ENCODE results near the gene IGSF9.

Gene IGSF9, protein sequence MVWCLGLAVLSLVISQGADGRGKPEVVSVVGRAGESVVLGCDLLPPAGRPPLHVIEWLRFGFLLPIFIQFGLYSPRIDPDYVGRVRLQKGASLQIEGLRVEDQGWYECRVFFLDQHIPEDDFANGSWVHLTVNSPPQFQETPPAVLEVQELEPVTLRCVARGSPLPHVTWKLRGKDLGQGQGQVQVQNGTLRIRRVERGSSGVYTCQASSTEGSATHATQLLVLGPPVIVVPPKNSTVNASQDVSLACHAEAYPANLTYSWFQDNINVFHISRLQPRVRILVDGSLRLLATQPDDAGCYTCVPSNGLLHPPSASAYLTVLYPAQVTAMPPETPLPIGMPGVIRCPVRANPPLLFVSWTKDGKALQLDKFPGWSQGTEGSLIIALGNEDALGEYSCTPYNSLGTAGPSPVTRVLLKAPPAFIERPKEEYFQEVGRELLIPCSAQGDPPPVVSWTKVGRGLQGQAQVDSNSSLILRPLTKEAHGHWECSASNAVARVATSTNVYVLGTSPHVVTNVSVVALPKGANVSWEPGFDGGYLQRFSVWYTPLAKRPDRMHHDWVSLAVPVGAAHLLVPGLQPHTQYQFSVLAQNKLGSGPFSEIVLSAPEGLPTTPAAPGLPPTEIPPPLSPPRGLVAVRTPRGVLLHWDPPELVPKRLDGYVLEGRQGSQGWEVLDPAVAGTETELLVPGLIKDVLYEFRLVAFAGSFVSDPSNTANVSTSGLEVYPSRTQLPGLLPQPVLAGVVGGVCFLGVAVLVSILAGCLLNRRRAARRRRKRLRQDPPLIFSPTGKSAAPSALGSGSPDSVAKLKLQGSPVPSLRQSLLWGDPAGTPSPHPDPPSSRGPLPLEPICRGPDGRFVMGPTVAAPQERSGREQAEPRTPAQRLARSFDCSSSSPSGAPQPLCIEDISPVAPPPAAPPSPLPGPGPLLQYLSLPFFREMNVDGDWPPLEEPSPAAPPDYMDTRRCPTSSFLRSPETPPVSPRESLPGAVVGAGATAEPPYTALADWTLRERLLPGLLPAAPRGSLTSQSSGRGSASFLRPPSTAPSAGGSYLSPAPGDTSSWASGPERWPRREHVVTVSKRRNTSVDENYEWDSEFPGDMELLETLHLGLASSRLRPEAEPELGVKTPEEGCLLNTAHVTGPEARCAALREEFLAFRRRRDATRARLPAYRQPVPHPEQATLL

DNA sequence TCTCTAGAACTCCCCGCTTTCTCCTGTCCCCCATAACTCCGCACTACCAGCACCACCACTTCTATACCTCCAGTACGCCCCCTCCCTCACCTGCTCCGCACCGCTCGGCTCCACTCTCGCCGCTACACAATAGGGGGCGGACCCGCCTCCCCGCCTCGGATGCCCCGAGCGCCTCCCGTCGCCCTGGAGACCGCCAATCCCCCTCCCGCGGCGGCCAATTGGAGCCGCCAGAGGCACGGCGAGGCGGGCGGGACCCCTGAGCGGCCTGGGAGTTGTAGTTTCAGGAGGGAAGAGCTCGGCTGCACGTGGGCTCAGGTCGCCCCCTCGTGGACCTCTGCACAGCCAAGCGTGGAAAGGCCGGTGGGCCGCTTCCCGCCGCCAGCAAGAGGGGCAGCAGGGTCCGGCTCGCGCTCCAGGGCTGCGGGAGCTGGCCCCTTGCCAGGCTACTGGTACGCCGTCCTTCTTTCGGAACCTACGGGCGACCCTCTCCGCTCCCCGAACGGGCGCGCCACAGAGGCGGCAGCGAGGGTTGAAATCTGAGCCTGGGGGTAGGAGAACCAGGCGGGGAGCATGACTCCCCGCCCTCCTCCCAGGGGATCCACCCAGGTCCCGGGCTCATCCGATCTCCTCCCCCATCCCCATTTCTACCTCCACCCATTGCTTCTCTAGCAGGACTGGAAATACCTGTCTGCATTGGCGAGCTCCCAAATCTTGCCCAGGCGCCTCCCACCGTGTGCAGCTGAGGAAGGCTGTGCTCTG, at the start of gene IGSF9:
Gene IGSF9, minus strand, starts transcription at position 131 of the 759 bp plus-strand sequence. CDS start 2,159 bp downstream, outside the sequence.
- no peak for FAIRE-seq

DNA sequence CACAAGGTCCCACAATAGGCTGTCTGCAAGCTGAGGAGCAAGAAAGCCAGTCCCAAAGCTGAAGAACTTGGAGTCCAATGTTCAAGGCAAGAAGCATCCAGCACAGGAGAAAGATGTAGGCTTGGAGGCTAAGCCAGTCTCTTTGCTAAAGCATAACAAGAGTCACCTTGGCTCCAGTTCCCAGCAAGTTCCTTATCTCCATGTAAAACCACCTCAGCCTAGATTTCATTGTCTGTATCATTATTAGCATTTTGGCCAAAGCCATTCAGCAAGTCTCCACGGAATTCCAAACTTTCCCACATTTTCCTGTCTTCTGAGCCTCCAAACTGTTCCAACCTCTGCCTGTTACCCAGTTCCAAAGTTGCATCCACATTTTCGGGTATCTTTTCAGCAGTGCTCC, 49.5 kb upstream of the IGSF9 start:
- no peak for FAIRE-seq

DNA sequence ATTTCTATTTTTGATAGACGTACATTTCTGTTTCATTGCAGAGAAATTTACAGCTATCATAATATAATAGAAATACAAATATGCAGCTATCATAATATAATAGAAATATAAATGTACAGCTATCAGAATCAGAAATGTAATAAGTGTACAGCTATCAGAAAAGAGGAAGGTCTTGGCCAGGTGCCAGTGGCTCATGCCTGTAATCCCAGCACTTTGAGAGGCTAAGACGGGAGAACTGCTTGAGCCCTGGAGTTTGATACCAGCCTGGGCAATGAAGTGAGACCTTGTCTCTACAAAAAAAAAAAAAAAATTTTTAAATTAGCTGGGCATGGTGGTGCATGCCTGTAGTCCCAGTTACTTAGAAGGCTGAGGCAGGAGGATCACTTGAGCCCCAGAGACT, 48.5 kb upstream of the IGSF9 start:
- FAIRE-seq: no peak

DNA sequence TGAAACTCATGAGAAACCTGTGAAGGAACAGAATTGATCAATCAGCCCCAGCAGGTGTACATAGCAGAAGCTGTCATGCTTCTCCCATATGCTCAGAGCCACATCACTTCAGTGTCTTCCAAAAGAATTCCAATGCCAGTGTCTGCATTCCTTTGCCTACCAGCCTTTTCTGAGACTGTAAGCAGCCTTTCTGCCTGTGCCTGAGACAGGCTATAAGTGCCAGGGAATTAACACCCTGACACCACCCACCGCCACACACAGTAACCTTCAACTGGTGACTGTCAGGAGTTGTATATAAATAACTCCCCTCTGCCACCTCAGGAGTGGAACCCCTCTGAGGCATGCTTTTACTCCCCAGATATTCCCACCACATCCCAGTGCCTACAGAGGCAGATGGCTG, 46.7 kb upstream of the IGSF9 start:
- FAIRE-seq: no peak

DNA sequence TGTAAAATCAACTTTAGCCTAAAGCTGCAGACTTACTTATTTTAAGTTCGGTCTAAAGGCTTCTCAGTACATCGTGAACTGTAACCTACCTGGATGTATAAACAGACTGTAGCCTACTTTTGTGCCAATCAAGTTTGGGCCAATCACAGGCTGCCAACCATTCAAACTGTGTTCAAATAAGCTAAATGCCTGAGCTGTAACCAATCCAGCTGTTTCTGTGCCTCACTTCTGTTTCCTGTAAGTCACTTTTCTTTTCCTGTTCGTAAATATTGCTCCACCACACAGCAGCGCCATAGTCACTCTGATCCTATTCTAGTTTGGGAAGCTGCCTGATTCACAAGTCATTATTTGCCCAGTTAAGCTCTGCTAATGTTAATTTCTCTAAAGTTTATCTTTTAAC, 46.1 kb upstream of the IGSF9 start:
- no peak for FAIRE-seq

DNA sequence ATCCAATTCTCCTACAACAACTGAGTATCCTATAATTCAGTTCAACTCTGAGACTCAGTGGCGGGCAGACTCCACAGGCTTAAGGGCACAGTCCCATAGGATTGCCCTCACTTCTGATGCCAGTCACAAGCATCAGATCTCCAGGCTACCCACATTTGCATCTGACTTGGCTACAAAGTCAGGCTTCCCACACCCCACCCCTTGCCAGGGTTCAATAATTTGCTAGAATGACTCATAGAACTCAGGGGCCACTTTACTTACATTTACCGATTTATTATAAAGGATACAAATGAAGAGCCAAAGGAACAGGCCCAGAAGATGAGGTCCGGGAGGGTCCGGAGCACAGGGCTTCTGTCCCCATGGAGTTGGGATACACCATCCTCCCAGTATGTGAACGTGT, 44.6 kb upstream of the IGSF9 start:
- FAIRE-seq: no peak

DNA sequence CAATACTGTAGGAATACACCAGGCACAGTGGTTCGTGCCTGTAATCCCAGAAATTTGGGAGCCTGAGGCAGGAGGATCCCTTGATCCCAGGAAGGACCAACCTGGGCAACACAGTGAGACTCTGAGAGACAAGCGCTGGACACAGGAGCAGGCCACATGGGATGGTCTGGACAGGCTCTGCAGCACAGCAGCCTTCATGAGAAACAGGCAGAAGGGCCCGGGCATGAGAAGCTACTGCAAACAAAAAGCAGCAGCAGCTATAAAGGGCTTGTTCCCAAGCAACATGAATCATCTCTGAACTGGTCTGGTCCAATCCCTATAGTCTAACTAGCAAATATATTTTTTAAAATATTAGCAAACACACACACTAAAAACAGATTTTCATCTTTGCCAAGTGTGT, 44.2 kb upstream of the IGSF9 start:
- FAIRE-seq: no peak

DNA sequence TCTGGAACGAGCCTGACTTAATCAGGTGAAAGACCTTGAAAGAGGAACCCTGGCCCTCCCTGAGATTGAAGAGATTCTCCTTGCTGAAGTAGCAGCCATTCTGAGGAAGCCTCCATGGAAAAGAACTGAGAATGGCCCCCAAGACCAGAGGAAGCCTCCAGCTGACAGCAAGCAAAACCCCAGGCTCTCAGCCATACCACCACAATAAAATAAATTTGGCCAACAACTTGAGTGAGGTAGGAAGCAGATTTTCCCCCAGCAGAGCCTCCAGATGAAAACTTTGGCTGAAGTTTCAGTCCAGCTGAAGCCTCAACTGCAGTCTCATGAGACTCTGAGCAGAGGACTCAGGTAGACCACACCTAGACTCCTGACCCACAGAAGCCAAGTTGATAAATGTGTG, 42.6 kb upstream of the IGSF9 start:
- FAIRE-seq: no peak

DNA sequence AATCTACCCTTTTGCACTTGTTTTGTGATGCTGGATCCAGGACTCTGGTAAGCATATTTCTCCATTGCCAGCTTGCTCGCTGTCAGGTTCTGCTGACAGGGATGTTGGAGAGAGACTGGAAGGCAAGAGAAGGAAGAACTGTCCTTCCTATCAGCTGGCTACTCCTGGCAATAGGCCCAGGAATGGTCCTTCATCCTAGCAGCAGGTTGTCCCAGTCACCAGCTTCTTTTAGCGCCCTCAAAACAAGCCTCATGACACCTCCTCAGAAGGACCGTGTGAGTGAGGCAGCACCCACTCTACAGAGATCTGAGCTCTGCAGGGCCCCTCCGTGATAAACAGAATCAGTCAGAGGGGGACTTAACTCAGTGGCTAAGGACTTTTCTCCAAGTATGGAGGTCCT, 41.8 kb upstream of the IGSF9 start:
- no peak for FAIRE-seq

DNA sequence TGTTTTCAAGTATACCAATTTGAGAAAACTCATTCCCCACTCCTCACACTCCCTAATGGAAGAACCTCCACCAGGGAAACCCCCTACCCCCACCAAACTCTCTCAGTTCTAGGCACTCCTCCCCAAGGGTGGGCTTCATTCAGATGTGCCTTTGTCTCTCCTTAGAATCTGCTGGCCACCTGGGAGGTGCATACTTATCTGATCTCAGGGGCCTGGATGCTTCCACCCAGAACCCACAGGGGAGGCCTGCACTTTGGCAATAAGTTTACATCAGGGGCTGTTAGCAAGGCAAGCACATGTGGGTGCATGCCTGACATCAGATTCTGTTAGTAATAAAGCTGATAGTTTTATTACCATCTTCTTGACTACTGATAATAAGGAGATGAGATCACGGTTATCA, 41.1 kb upstream of the IGSF9 start:
- no peak for FAIRE-seq

DNA sequence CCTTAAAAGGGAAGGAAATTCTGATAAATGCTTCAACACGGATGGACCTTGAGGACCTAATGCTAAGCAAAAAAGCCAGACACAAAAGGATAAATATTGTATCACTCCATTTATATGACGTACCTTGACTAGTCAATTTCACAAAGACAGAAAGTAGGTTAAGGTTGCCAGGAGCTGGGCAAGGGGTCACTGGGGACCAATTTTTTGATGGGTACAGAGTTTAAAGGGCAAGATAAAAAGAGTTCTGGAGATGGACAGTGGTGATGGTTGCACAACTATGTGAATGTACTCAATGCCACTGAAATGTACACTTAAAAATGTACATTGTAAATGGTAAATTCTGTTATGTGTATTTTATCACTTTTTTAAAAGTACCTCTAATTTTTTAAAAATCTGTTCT, 40.7 kb upstream of the IGSF9 start:
- no peak for FAIRE-seq

DNA sequence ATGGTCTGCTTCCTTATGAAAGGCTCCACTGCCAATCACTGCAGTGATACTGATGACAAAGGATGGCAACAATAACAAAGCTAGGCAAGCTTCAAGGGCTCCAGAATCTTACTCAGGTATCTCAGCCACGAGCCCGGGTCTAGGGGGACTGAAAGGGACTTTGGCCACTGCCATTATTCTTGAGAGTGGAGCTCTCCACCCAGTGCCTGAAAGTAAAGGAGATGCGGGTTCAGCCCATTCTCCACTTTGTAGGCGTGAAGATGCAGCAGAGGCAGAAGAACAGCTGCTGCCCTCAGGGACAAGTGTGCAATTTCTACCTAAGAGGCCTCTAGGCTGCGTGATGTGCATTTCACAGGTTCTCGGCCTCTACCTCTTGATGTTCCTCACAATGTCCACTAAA, 40.1 kb upstream of the IGSF9 start:
- no peak for FAIRE-seq

DNA sequence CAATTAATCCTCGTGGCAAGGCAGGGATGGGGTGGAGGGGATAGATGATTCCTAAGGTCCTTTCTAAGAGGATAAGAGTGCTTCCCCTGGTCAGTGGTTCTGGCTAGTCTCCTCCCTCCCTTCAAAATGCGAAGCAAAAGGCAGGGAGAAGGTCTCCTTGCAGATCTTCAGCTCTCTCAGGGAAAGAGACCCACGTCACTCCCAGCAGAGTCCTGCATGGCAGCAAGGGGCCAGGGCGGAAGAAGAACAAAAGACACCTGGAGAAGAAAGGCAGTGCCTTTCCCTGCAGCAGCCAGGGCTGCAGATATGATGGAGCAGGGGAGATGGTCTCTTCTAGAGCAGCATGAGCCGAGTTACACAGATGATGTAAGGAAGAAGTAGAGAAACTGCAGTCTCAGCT, 38.3 kb upstream of the IGSF9 start:
- no peak for FAIRE-seq

DNA sequence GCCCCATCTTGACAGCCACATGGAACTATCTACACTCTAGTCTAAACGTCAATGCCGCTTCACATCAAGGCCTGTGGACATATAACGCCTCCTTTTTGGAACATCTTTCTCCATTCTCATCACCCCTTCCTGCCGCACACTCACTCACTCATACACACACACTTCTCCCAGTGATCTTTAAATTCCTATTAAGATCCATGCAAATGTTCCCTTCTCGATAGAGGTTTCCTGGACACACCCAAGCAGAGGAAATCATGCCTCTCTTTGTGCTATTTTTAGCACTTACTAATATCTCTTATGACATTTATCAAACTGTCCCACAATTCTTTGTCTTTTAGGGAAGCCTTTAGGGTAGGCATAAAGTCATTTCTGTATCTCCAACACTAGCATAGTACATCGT, 36.9 kb upstream of the IGSF9 start:
- no peak for FAIRE-seq

DNA sequence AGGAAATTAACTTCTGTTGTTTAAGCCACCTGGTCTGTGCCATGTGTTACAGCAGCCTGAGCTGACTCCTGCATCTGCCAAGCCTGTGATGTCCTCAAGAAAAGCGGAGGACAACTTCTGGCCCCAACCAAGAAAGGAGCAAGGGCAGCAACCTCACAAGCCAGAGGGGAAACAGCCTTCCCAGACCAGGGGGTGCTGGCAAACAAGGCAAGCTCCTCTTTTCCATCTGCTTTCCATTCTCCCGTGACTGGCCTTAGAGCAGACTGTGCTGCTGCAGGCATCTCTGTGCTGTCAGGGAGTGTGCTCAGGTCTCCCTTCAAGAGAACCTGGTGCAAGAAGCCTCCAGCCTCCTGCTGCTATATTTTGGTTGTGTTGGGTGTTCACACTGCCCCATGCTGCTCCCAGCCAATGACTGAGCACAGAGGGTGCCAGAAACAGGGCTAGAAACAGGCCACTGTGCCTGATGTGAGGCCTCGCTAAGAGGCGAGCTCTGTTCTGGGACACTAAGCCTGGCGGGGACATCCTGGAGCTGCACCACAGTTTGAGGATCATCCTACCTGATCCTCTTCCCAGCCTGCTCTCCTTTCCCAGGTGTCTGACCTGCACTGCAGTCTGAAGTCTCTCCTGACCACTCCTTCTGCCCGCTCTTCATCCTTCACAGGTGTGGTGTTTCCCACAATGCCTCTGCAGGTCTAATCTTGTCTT, 36.1 kb upstream of the IGSF9 start:
- FAIRE-seq: no peak

DNA sequence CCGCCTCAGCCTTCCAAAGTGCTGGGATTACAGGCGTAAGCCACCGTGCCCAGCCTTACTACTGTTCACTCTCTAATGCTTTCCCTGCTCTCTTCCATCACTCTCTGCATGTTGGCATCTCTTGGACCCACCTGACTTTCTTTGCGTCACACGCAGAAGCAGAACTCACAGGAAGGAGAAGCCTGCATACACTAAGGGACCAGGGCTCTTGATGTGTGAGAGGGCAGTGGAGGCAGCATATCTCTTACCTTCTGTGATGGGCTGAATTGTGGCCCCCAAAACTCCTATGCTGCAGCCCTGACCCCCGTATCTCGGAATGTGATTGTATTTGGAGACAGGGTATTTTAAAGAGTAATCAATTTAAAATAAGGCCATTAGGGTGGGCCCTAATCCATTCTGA, 35.4 kb upstream of the IGSF9 start:
- FAIRE-seq: no peak

DNA sequence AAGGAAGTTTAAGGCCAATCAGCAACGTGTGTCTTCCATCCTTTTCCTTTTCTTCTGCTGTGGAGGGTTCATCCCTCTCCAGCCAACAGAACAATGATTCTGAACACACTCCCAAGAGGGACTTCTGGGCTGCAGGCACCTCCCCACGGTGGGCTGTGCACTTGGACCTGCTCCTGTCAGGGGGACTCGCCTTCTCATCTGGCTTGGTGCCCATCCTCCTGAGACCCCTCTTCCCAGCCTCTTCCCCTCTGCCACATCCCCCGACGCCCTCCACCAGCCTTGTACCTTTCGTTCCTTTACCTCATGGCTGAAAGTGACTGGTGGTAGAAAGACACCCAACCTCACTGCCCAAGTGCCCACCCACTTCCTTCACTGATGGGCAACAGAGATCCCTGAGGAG, 34.7 kb upstream of the IGSF9 start:
- FAIRE-seq: no peak

DNA sequence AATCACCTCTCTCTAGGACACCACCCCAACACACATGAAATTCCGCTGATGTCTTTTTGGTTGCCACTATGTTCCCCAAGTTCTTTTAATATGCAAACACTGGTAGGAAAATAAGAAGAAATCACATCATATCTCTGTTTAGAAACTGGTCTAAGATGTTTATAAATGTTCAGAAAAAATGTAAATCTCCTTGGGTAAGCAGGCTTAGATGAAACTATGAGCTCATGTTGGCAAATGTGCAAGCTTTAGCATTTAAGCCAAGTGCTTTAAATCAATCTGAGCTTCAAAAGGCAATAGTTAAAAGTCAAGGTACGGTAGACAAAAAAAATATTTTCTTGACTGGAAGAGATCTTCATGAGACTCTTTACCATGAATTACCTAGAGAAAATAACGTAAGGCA, 33.8 kb upstream of the IGSF9 start:
- no peak for FAIRE-seq

DNA sequence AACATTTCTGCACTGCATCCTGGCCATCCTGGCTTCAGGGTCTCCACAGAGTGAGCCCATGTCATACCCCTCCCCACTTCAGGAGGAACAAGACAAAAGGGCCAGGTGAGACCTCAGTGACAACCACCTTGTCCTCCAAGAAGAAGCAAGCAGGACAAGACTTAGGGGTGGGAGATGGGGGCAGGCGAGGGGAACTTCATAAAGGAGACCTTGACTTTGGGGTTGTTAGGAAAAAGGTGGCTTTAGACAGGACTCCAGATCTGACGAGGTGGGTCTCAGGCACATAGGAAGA, 32.6 kb upstream of the IGSF9 start:
- FAIRE-seq: no peak

DNA sequence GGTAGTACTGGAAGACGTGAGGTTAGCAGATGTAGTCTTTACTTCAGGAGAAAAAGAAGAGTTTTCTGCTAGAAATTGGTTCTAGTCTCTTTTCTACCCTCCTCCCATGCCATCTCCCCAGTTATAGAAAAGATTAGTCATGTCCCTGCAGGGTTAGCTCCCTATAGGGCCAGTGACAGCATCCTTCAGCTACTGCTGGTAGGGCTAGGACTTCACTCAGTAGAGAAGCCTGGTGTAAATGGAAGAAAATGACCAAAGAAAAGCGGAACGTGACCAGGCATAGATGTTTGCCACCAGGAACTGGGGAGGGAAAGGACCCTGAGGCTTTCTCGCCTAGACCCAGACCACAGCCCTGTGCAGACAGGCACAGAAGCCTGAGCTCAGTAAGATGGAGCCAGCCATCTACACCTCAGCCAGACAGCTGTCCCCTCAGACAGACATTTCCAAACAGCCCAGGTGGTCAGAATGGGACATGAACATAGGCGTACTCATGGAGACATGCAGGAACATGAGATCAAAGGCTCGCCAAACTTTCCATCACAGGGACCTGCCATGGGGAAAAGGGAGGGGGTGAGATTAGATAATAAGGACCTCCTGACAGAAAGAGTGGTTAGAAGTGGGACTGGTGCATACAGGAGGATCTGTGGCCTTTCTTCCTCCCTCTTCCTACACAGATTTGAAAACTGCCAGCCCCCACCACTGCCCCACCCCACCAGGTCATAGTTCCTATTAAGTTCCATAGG, 32.1 kb upstream of the IGSF9 start:
- FAIRE-seq: no peak

DNA sequence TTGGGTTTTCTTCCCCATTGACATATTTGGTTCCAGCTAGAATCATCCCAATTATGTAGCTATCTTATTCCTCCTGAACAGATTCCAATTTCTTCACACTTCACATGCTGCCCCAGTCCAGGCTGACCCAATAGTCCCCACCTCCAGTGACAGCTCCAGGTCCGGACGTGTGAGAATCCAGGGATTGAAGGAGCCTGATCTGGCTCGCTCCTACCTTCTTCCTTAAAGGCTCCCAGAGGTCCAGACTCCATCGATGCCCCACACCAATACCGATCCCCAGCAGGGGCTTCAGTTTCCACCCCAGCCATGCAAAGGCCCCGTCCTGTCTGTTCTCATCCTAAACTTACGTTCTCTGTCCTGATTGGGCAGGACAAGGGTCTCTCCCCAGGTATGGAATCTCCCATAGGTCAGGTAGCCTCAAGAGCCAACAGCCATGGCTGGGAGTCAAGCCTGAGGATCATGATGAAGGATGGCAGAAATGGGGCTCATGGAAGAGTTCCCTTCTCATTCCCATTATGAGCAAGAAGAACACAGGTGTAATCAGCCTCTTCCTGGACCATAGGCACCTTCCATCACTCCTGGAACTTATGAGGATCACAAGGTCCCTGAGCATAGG, 29.0 kb upstream of the IGSF9 start:
- no peak for FAIRE-seq

Data from G401.6 (cell line).